Neural cell (in vitro differentiated cells): ENCODE results near the gene ARSI. TPM values are rescaled to one million over a fixed set of nuclear protein-coding genes. Genes with fewer than 3 reads are reported as not detected.

Experiments used
- H2AFZ ChIP-seq: fragments of 200-600, 300-800 bp; sonication (generic), shearing (Covaris generic); 2 replicates; pipeline ENCODE4 v1.6.0; 2014; ENCODE audit warnings: low read depth, mild to moderate bottlenecking, antibody characterized with exemption, low read length, moderate library complexity
- H3F3A ChIP-seq: fragments of 200-600 bp; shearing (Covaris generic); 2 replicates; pipeline ENCODE4 v1.6.1; 2016; ENCODE audit warnings: mild to moderate bottlenecking, moderate library complexity, mixed read lengths, antibody characterized with exemption, low read length; ENCODE audit not compliant: insufficient read depth, poor library complexity, severe bottlenecking
- H3K27ac ChIP-seq: fragments of 200-600, 300-800 bp; sonication (generic), shearing (Covaris generic); 2 replicates; pipeline ENCODE4 v1.5.1; 2014; ENCODE audit warnings: mild to moderate bottlenecking, low read length, moderate library complexity
- H3K27me3 ChIP-seq: fragments of 300-800, 200-600 bp; sonication (generic), shearing (Covaris generic); 2 replicates; pipeline ENCODE4 v1.6.0; 2014; ENCODE audit warnings: mild to moderate bottlenecking, low read depth, low read length, moderate library complexity; ENCODE audit not compliant: insufficient read depth
- H3K36me3 ChIP-seq: fragments of 300-800, 200-600 bp; sonication (generic), shearing (Covaris generic); 2 replicates; pipeline ENCODE4 v1.5.1; 2014; ENCODE audit warnings: mild to moderate bottlenecking, antibody characterized with exemption, low read length, moderate library complexity; ENCODE audit not compliant: insufficient read depth
- H3K4me2 ChIP-seq: fragments of 300-800, 200-600 bp; sonication (generic), shearing (Covaris generic); 2 replicates; pipeline ENCODE4 v1.6.0; 2014; ENCODE audit warnings: mild to moderate bottlenecking, low read length
- H3K4me3 ChIP-seq: fragments of 300-800, 200-600 bp; sonication (generic), shearing (Covaris generic); 2 replicates; pipeline ENCODE4 v1.5.1; 2014; ENCODE audit warnings: mild to moderate bottlenecking, low read length, moderate library complexity
- H3K79me2 ChIP-seq: fragments of 200-600 bp; shearing (Covaris generic); replicated peaks from 2 replicates; pipeline ENCODE4 v1.6.0; 2014; ENCODE audit warnings: mild to moderate bottlenecking, low read length, moderate library complexity; ENCODE audit not compliant: insufficient read depth
- H3K9ac ChIP-seq: fragments of 300-800, 200-600 bp; sonication (generic), shearing (Covaris generic); 2 replicates; pipeline ENCODE4 v1.6.1; 2016; ENCODE audit warnings: mild to moderate bottlenecking, low read length, mixed read lengths
- H3K9me2 ChIP-seq: fragments of 200-600 bp; shearing (Covaris generic); 2 replicates; pipeline ENCODE4 v1.6.1; 2016; ENCODE audit warnings: mild to moderate bottlenecking, low read length, mixed read lengths; ENCODE audit not compliant: insufficient read depth
- H3K9me3 ChIP-seq: fragments of 200-600, 300-800 bp; sonication (generic), shearing (Covaris generic); 2 replicates; pipeline ENCODE4 v1.6.1; 2016; ENCODE audit warnings: mild to moderate bottlenecking, mixed run types, low read length, moderate library complexity, mixed read lengths
- H4K20me1 ChIP-seq: fragments of 200-600 bp; shearing (Covaris generic); 2 replicates; pipeline ENCODE4 v1.6.1; 2016; ENCODE audit warnings: mild to moderate bottlenecking, mixed run types; ENCODE audit not compliant: insufficient read depth
- CTCF ChIP-seq: fragments of 450-650 bp; IDR thresholded peaks from 2 replicates; pipeline ENCODE4 v1.5.1; 2014; ENCODE audit warnings: antibody characterized with exemption, mild to moderate bottlenecking, moderate library complexity; ENCODE audit not compliant: poor library complexity, severe bottlenecking
- EP300 ChIP-seq: fragments of 450-650 bp; conservative IDR thresholded peaks from 2 replicates; pipeline ENCODE4 v1.6.1; 2014; ENCODE audit warnings: antibody characterized with exemption, mild to moderate bottlenecking, moderate library complexity; ENCODE audit not compliant: poor library complexity, severe bottlenecking
- EZH2 ChIP-seq: fragments of 200-600, 300-800 bp; shearing (Covaris generic), sonication (generic); IDR thresholded peaks from 2 replicates; pipeline ENCODE4 v1.6.1; 2014; ENCODE audit warnings: antibody characterized with exemption, low read length, borderline replicate concordance, mild to moderate bottlenecking; ENCODE audit not compliant: insufficient read depth, poor library complexity, severe bottlenecking
- MXI1 ChIP-seq: fragments of 450-650 bp; conservative IDR thresholded peaks from 2 replicates; pipeline ENCODE4 v1.6.1; 2014; ENCODE audit warnings: antibody characterized with exemption, mild to moderate bottlenecking; ENCODE audit not compliant: poor library complexity, severe bottlenecking
- POLR2AphosphoS5 ChIP-seq: IDR thresholded peaks from 2 replicates; pipeline ENCODE4 v1.6.1; 2012
- RAD21 ChIP-seq: fragments of 450-650 bp; conservative IDR thresholded peaks from 2 replicates; pipeline ENCODE4 v1.6.1; 2014; ENCODE audit warnings: antibody characterized with exemption, mild to moderate bottlenecking, moderate library complexity
- REST ChIP-seq: IDR thresholded peaks from 2 replicates; pipeline ENCODE4 v1.6.1; 2012; ENCODE audit warnings: borderline replicate concordance
- SMC3 ChIP-seq: fragments of 450-650 bp; conservative IDR thresholded peaks from 2 replicates; pipeline ENCODE4 v1.6.1; 2014; ENCODE audit warnings: antibody characterized with exemption, mild to moderate bottlenecking, moderate library complexity; ENCODE audit not compliant: poor library complexity
- TAF1 ChIP-seq: IDR thresholded peaks from 2 replicates; pipeline ENCODE4 v1.6.1; 2012; ENCODE audit warnings: low read depth
- polyA plus RNA-seq: library from polyadenylated mRNA; depleted of rRNA; stranded (reverse); fragments of >200 nt; gene quantifications from 2 replicates; pipeline ENCODE4 v1.2.3, GENCODE V29; 2014

Gene ARSI
- polyA plus RNA-seq, 1 donor from 2014 or later: not detected

- TF ChIP-seq TAF1 (no peak), EP300 (no peak), SMC3 (no peak), CTCF (no peak), MXI1 (no peak), POLR2AphosphoS5 (no peak), RAD21 (no peak), EZH2 (no peak), REST (no peak)
- no peaks in the 10 kb centered on the region for H3K9me3 ChIP-seq
- H3K79me2 ChIP-seq: no peaks in the 10 kb centered on the region
- H3K4me3 ChIP-seq: no peak overlapping the region
- H3K9ac ChIP-seq: no peak overlapping the region
- peaks cover 5% of the 10 kb centered on the region for H3F3A ChIP-seq
- no peaks in the 10 kb centered on the region for H3K9me2 ChIP-seq
- H3K27ac ChIP-seq: no peak overlapping the region
- H3K27me3 ChIP-seq: no peaks in the 10 kb centered on the region
- H4K20me1 ChIP-seq: no peaks in the 10 kb centered on the region
- no peaks in the 10 kb centered on the region for H3K36me3 ChIP-seq
- no peak overlapping the region for H2AFZ ChIP-seq
- H3K4me2 ChIP-seq: no peak overlapping the region
Observed at GRCh38 chr5:150315245-150315644, 12.5 kb upstream of the ARSI start.

GRCh38 chr5:150313921-150314716, 11.4 kb upstream of the ARSI start:
- H3F3A ChIP-seq: peaks cover 13% of the 10 kb centered on the region
- no peak overlapping the region for H3K9ac ChIP-seq
- H3K4me3 ChIP-seq: no peak overlapping the region
- H3K4me2 ChIP-seq: no peak overlapping the region
- H3K27ac ChIP-seq: peak overlapping the region; percentile 75
- no peaks in the 10 kb centered on the region for H4K20me1 ChIP-seq
- no peak overlapping the region for H2AFZ ChIP-seq
- no peaks in the 10 kb centered on the region for H3K9me2 ChIP-seq
- TF ChIP-seq REST (no peak), POLR2AphosphoS5 (no peak), RAD21 (no peak), EZH2 (no peak), CTCF (no peak), SMC3 (no peak), MXI1 (no peak), EP300 (no peak), TAF1 (no peak)
- H3K36me3 ChIP-seq: no peaks in the 10 kb centered on the region
- H3K9me3 ChIP-seq: no peaks in the 10 kb centered on the region
- no peaks in the 10 kb centered on the region for H3K27me3 ChIP-seq
- no peaks in the 10 kb centered on the region for H3K79me2 ChIP-seq
